Dendritic cell treated with granulocyte-macrophage colony-stimulating factor and Interleukin-4, amounts not matched to agents 40 ng/mL and 50 ng/mL, for 4 days (primary cell): ENCODE data around the gene UVRAG.

Source experiments
- H3K27ac Mint-ChIP-seq: one replicate; pipeline ENCODE4 v1.8.0; 2022; ENCODE audit warnings: mild to moderate bottlenecking, mixed read lengths
- H3K27me3 Mint-ChIP-seq: one replicate; pipeline ENCODE4 v1.8.0; 2022; ENCODE audit warnings: mild to moderate bottlenecking, mixed read lengths
- H3K36me3 Mint-ChIP-seq: one replicate; pipeline ENCODE4 v1.8.0; 2022; ENCODE audit warnings: low read depth, mixed read lengths
- H3K4me1 Mint-ChIP-seq: one replicate; pipeline ENCODE4 v1.8.0; 2022; ENCODE audit warnings: low read depth, mixed read lengths
- H3K4me3 Mint-ChIP-seq: one replicate; pipeline ENCODE4 v1.8.0; 2022; ENCODE audit warnings: mild to moderate bottlenecking, moderate library complexity, mixed read lengths
- H3K9me3 Mint-ChIP-seq: one replicate; pipeline ENCODE4 v1.8.0; 2022; ENCODE audit warnings: mixed read lengths
- intact Hi-C: fragments of 100-400 bp; cut with micrococcal nuclease; formaldehyde crosslinking; loops from one replicate; pipeline ENCODE4 v1.15.0; 2022

Gene UVRAG

DNA sequence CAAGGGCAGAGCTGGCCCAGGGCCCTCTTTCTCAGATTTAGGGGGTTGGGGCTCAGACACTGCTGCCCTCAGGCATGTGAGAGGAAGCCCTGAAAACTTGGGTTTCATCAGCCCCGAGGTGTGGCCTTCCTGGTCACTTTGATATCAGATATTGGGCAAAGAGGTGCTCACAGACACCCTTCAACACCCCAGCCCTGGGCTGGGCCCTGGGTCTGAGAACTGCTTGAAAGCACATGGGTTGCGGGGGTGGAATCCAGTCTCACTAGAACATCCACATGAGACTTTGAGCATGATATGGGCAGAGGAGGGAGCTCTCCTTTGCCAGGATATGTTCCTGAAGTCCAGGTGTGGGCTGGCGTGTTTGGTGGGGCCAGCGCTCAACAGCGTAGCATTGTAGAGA, 36.0 kb upstream of the UVRAG start:
- no peaks in the 10 kb centered on the region for H3K9me3 Mint-ChIP-seq

DNA sequence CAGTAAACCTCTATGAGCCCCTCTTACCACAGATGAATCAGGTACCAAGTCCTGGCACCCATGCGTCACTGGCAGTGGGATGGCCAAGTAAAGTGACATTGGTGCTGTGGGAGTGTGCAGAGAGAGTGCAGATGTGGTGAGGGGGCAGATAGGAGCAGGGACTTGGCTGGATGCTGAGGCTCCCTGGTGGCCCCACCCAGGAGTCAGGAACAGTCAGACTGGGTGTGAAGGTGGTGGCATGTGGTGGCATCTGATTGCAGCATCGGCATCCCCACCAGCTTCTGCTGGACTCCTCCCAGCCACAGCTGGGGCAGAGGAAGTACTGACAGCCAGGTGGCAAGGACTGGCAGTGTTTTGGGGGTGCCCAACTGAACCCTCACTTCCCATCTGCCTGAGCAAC, 35.0 kb upstream of the UVRAG start:
- Mint-ChIP-seq H3K9me3 (no peaks in the 10 kb centered on the region), H3K36me3 (no peaks in the 10 kb centered on the region), H3K27ac (no peak overlapping the region), H3K4me1 (peaks cover 54% of the 10 kb centered on the region), H3K27me3 (peaks cover 18% of the 10 kb centered on the region), H3K4me3 (no peak overlapping the region)
- intact Hi-C loops: no loop called here

More for the DNA sequence above, 36.0 kb upstream of the UVRAG start:
- Mint-ChIP-seq H3K4me1 (peaks cover 55% of the 10 kb centered on the region), H3K27ac (no peak overlapping the region), H3K36me3 (no peaks in the 10 kb centered on the region), H3K27me3 (peaks cover 18% of the 10 kb centered on the region), H3K4me3 (no peak overlapping the region)
- intact Hi-C loops: no loop called here

DNA sequence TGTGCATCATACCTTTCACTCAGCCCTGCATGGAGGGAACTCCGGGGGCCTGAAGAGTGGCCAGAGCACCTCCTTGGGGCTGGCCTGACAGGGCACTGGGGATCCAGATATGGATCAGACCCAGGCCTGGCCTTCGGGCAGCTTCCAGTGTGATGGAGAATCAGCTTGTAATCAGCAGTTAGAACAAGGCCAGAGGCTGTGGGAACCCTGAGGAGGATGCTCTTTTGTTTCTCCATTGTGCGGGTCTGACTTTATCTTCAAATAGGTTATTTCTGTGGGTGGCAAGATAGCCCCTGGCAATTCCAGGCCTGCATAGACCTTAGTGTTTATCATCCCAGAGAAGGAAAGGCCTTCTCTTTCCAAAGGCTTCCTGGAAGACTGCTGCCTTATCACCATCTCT, 34.1 kb upstream of the UVRAG start:
- Mint-ChIP-seq H3K27me3 (peaks cover 17% of the 10 kb centered on the region), H3K9me3 (no peaks in the 10 kb centered on the region), H3K36me3 (no peaks in the 10 kb centered on the region), H3K27ac (no peak overlapping the region), H3K4me1 (peaks cover 47% of the 10 kb centered on the region), H3K4me3 (no peak overlapping the region)
- intact Hi-C loops: no loop called here

DNA sequence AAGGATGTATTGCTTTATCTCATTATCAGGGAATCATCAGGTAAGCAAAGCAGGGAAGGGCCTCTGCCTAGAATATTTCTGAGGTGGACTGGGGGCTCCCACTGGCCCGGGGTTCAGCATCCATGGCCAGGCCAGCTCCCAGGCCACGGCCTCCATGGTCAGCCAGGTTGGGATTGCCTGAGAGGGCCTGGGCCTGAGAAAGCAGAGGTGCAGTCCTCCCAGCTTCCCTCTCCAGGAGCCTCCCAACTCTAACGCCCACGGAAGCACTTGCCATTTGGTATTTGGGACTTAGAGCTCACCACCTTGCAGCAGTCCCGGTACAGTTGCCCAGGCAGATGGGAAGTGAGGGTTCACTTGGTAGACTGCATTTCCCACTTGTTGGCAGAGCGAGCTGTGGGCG, 33.7 kb upstream of the UVRAG start:
- H3K4me3 Mint-ChIP-seq: no peak overlapping the region
- H3K27ac Mint-ChIP-seq: no peak overlapping the region
- no peaks in the 10 kb centered on the region for H3K9me3 Mint-ChIP-seq
- peaks cover 12% of the 10 kb centered on the region for H3K27me3 Mint-ChIP-seq
- intact Hi-C loops: no loop called here
- no peaks in the 10 kb centered on the region for H3K36me3 Mint-ChIP-seq
- peaks cover 43% of the 10 kb centered on the region for H3K4me1 Mint-ChIP-seq

DNA sequence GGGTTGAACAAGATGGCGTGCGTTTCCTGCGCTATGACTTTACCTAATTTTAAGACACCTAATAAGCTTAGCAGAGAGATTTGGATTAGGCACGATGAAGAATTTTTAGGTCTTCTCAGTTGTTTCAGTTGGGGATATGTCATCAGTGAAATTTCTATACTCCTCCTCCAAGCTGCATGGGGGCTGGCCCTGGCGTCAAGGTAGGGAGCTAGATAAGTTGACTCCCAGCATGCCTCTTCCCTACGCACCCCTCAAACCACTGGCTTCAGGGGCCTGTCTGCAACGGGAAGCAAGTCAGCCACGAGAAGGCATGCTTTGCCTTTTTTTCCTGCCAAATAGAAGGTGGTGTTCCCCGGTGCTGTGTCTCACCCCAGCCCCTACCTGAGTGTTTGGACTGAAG, 33.2 kb upstream of the UVRAG start:
- H3K36me3 Mint-ChIP-seq: no peaks in the 10 kb centered on the region

DNA sequence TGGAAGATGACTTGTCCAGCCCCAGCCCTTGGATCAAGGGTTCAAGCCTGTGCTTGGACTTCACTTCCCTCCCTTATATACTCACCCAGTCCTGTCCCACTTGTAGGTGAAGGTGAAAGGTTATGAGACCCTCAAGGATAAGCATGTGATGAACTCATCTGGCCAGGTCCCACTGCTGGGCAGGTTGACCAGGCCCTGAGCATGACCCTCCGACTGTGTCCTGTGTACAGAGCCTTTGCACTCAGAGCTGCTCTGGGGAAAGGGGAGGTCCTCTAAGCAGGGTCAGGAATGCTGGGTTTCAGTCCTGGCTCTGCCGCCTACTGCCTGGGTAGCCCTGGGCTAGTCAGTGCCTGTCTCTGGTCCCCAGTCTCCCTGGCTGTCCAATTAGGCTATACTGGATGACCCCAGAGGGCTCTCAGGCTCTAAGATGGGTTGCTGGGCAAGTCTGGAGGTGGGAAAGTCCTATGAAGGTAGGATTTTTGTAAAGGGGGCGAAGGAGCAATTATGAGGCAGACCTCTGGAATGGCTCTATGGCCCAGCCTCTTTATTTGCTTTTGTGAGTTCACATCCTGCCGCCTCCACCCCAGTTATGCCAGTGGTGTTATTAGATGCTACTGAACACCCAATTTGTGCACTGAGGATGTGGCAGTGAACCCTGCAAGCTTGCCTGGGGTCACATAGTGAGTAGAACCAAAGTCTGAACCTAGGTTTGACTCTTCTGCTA, 32.3 kb upstream of the UVRAG start:
- H3K4me1 Mint-ChIP-seq: peaks cover 29% of the 10 kb centered on the region
- no peak overlapping the region for H3K4me3 Mint-ChIP-seq
- no peaks in the 10 kb centered on the region for H3K36me3 Mint-ChIP-seq
- H3K9me3 Mint-ChIP-seq: no peaks in the 10 kb centered on the region
- intact Hi-C loops: no loop called here
- no peak overlapping the region for H3K27ac Mint-ChIP-seq
- peaks cover 7% of the 10 kb centered on the region for H3K27me3 Mint-ChIP-seq

More for the DNA sequence above, 33.2 kb upstream of the UVRAG start:
- Mint-ChIP-seq H3K4me1 (peaks cover 38% of the 10 kb centered on the region), H3K4me3 (no peak overlapping the region), H3K27me3 (peaks cover 9% of the 10 kb centered on the region), H3K9me3 (no peaks in the 10 kb centered on the region), H3K27ac (no peak overlapping the region)
- intact Hi-C loops: no loop called here

DNA sequence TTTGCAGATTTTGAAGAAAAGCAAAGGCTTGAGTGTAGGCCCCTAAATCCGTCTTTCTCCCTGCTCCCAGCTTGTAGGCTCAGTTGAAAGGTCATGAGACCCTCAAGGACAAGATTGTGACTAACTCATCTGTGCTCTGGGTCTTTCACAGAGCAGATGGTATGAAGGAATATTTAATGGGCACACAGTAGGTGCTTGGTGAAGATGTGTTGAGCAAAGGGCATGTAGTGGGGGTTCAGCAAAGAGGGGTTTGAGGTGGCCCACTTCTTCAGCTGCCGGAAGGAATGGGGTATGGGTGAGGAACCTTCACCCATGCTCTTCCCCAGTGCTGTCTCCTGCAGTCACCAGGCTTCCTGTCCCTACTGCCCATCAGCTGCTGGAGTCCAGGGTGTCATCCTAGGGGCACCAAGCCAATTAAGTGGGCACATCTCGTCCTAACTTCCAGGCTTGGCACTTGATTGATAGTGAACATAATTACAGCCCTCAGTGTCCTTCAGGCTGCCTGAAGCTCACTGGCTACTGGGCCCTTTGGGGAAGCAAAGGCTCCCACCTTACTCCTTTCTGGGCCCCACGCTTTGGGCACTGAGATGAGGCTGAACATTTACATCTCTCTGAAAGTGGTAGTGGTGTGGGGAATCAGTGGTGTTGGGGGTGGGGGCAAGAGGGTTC, 31.5 kb upstream of the UVRAG start:
- Mint-ChIP-seq H3K36me3 (peaks cover 3% of the 10 kb centered on the region), H3K9me3 (no peaks in the 10 kb centered on the region), H3K4me3 (no peak overlapping the region), H3K4me1 (peaks cover 21% of the 10 kb centered on the region), H3K27ac (no peak overlapping the region), H3K27me3 (peaks cover 7% of the 10 kb centered on the region)
- intact Hi-C loops: no loop called here

DNA sequence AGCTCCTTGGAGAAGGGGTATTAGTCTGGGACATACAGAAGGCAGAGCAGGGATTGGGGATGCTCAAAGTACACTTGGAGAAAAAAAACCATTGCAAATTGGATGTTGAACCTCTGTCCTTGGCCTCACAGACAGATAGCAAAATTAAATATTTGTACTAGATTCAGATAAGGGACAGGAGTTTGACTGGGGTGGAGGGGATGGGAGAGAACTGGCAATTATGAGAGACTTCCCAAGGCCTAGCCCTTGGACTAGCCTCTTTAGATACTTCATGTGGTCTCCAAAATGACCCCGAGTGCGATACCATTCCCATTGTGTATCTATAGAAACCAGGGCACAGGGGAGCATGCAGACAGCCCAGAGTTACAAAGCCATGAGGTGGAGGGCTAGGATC, 30.9 kb upstream of the UVRAG start:
- Mint-ChIP-seq H3K27ac (no peak overlapping the region), H3K4me1 (peaks cover 18% of the 10 kb centered on the region), H3K9me3 (no peaks in the 10 kb centered on the region), H3K4me3 (no peak overlapping the region), H3K36me3 (peaks cover 6% of the 10 kb centered on the region), H3K27me3 (peaks cover 7% of the 10 kb centered on the region)
- intact Hi-C loops: no loop called here

DNA sequence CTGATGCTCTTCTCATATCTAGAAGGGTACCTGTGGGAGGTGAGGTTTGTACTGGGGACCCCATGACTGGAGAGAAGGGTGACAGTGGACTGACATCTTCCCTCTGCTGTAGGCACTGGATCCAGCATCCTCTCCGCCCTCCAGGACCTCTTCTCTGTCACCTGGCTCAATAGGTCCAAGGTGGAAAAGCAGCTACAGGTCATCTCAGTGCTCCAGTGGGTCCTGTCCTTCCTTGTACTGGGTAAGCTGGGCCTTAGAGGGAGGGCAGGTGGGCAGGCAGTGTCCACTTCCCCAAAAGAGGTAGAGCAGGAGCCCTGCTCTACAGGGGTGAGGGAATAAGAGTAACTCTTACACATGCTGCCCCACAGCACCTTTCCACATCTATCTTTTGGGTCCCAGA, 30.5 kb upstream of the UVRAG start:
- intact Hi-C loops: no loop called here
- H3K27me3 Mint-ChIP-seq: peaks cover 5% of the 10 kb centered on the region
- H3K27ac Mint-ChIP-seq: no peak overlapping the region
- no peaks in the 10 kb centered on the region for H3K9me3 Mint-ChIP-seq
- H3K4me3 Mint-ChIP-seq: no peak overlapping the region
- H3K4me1 Mint-ChIP-seq: peaks cover 14% of the 10 kb centered on the region
- peaks cover 6% of the 10 kb centered on the region for H3K36me3 Mint-ChIP-seq

DNA sequence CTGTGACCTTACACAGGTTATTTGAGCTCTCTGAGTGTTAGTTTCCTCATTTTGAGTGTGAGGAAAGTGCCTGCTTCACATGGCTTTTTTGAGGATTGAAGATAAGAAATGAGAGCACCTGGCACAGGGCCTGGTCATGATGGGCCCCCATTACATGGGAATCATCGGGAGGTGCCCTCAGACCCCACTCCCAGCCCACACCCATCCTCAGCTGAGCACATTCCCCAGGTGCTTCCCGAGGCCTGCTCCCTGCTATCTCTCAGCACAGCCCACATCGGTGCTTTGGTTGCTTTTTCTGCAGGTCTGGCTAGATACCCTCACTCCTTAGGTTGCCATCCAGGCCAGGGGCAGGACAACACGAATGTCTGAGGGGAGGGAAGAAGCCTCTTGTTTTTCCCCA, 29.8 kb upstream of the UVRAG start:
- Mint-ChIP-seq H3K4me3 (no peak overlapping the region), H3K9me3 (no peaks in the 10 kb centered on the region), H3K27me3 (no peaks in the 10 kb centered on the region), H3K4me1 (peaks cover 7% of the 10 kb centered on the region), H3K36me3 (peaks cover 6% of the 10 kb centered on the region), H3K27ac (no peak overlapping the region)
- intact Hi-C loops: no loop called here

DNA sequence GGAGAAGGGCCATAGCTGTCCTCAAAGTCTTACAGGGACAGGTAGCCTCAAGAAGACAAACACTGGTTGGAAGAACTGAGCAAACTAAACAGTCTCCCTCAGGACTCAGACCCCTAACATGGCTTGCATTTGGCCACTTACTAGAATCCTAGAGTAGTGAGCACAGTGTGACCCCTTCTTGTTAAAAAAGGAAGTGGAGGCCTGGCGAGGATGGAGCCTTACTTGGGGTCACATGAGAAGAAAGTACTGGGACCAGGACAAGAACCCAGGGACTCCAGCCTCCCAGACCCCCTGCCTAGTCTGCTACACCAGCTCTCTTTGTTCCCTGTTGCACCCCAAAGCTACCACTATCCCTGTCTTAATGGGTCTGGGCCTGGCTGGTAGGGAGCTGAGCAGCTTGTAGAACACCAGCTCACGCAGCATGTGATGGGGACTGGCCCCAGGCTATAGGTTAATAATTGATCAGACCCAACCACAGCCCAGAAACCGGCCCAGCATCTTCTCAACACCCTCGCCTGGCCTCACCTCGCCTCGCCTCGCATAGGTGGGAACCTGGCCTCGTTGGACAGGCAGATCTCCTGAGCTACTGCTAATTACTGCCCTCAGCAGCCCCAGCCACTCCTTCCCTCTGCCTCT, 28.8 kb upstream of the UVRAG start:
- Mint-ChIP-seq H3K36me3 (peaks cover 6% of the 10 kb centered on the region), H3K4me1 (peaks cover 6% of the 10 kb centered on the region), H3K27me3 (no peaks in the 10 kb centered on the region), H3K4me3 (no peak overlapping the region), H3K9me3 (no peaks in the 10 kb centered on the region), H3K27ac (no peak overlapping the region)
- intact Hi-C loops: no loop called here

DNA sequence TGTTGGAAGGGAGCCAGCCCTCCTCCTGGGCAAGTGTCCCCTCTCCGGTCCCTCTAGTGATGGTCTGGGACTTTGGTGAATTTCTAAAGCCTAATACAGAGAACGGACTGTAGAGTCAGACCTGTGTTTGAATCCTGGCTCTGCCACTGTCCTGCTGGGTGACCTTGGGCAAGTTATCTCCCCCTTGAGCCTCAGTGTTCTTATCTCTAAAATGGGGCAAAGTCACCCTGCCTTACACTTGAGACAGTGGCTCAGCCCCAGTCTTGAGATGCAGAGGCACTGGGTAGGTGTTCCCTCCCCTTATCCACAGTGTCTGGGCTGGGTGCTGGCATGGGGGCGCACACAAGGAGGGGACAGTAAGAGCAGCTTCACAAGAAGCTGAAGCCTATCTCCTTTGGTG, 25.5 kb upstream of the UVRAG start:
- intact Hi-C loops: no loop called here
- Mint-ChIP-seq H3K36me3 (peaks cover 6% of the 10 kb centered on the region), H3K27ac (no peak overlapping the region), H3K9me3 (no peaks in the 10 kb centered on the region), H3K4me3 (no peak overlapping the region), H3K27me3 (no peaks in the 10 kb centered on the region), H3K4me1 (peaks cover 5% of the 10 kb centered on the region)

DNA sequence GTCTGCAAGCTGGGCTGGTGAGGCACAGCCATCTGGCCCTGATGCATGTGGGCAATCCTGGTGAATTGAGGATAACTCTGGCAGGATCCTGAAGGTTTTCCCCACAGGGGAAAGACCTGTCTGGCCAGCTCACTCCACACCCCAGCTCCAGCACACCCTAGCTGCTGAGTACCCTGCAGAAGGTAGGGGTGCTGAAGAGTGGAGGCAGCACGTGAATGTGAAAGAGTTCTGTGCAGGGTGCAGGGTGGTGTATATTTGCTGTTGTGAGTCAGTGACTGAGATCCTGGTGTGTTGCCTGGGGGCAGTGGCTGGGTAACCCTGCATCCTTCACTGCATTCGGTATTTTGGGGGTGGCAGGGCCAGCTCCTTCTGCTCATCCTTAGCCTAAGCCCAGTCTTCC, 24.0 kb upstream of the UVRAG start:
- Mint-ChIP-seq H3K4me1 (no peaks in the 10 kb centered on the region), H3K27me3 (no peaks in the 10 kb centered on the region), H3K27ac (no peak overlapping the region), H3K9me3 (no peaks in the 10 kb centered on the region), H3K36me3 (peaks cover 6% of the 10 kb centered on the region), H3K4me3 (no peak overlapping the region)
- intact Hi-C loops: no loop called here

DNA sequence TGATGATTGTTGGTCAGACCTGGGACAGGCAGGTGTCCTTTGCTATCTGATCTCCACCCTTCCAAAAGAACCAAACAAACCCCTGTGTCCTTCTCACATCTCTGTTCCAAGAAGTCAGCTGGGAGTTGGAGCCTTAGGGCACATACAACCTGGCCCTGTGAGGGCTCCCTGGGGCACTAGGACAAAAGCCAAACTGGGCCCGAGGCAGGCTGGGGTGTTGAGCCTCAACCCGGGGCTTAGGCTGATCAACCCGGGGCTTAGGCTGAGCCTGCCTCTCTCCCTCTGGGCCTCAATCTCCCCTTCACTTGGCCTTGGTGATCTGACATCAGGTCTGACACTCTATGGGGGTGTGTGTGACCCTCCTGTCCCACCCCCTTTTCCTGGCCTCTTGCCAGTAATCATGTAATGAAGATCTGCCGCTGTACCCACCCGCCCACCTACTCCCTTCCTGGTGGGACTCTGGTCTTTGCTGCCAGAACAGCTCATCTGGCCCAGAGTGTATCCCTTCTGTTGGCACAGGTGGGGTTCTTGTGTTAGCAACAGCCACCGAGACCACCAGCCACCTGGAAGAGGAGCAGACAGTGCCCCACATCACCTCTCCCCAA, 22.8 kb upstream of the UVRAG start:
- H3K4me3 Mint-ChIP-seq: no peak overlapping the region
- intact Hi-C loops: no loop called here
- no peaks in the 10 kb centered on the region for H3K9me3 Mint-ChIP-seq
- peaks cover 9% of the 10 kb centered on the region for H3K36me3 Mint-ChIP-seq
- H3K4me1 Mint-ChIP-seq: no peaks in the 10 kb centered on the region
- H3K27me3 Mint-ChIP-seq: no peaks in the 10 kb centered on the region
- H3K27ac Mint-ChIP-seq: no peak overlapping the region
